Frontal cortex (tissue), 4 donors: ENCODE measurements around the gene RAB20. TPM values are rescaled to one million over a fixed set of nuclear protein-coding genes. Genes with fewer than 3 reads are reported as not detected.

Experiments
- DNase-seq, 2 donors: peaks; one replicate each; pipeline ENCODE4 v3.0.0; 2012; ENCODE audit warnings: low spot score in 2 of 2
- FAIRE-seq: peaks from 2 replicates; lab custom pipeline; 2012; peaks lifted over from hg19 to GRCh38; lab: Jason Lieb, UNC
- total RNA-seq: library from RNA; depleted of rRNA; stranded (reverse); fragments of >200 nt; gene quantifications from one replicate; pipeline ENCODE4 v1.2.3, GENCODE V29; 2014
- donor health status: control.
- donor health status: control.
- donor health status: control.

RAB20 gene
- total RNA-seq, 1 donor from 2014 or later: 2.0 TPM

DNA sequence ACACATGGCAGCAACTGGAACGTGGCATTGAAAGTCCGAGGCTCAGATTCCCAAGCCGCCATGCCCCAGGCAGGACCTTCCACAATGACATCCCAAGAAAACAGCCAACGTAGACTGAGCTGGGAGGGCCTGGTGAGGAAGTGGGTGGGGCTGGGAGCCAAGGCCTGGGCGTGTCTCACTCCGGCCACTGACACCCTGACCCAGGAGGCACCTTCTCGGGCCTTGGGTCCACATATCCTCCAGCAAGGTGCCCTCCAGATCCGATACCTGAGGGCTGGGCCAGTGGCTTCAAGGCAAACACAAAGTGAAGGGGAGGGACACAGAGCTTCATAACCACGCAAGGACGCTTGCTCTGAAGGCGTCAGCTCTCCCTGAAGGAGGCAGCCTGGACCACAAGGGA is 43.0 kb downstream of the RAB20 start:
- no peak for FAIRE-seq
- no peak for DNase-seq

DNA sequence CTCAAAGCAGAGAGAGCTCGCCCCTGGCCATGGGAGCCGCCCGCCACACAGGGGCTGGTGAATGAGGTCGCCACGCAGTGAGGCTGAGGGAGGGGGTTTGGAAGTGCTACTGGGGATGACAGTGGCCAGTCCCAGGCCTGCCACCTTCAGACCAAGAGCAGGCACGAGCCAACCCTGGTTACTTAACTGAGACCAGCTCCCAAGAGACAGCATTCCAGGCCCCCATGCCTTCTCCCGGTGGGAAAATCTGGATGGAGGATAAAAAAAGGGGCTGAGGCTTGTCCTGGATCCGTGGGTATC is 43.3 kb downstream of the RAB20 start:
- DNase-seq (no peak), FAIRE-seq (no peak)

DNA sequence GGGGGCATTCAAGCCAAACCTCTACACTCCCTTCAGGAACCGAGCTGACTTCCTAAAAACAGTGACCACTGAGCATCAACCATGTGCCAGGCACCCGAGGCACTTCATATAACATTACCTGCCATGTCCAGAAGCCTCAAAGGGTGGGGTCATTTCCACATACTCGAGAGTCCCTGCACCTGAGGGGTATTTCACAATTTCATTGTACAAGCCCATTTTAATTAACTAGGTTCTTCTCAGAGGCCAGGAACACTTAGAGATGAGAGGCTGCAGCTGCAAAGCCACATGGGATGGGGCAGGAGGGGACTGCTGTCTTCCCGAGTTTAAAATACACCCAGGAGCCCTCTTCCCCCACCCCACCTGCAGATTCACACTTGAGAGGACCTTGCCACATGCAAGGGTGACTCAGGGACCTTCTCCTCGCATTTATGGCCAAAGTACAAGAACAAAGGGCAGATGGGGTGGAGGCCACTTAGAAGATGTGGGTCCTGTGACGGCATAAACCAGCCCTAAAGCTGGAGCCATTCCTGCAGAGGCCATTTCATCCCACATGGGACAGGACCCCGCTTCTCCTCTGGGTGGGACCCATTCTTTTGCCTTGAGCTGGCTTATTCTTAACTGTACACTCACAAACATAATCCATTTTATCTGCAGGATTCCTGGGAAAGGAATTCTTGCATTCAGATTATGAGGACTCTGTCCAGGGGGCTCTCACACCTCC is 43.9 kb downstream of the RAB20 start:
- no peak for FAIRE-seq

DNA sequence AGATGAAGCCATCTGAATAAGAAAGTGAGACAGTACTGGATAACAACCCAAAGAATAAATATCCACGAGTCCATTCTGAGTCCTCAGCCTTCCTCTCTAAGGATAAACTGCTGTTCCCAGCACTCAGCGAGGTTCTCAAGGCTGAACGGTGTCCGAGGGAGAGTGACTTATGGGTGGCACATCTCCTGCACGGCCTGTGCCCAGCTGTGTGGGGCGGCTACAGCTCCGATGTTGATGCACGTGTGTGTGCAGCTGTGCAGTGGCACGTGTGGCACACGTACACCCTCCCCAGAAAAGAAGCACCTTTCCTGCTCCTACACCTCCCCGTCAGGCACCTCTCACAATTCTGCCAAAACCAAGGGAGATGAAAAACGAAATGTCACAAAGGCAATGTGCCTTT is 45.0 kb downstream of the RAB20 start:
- DNase-seq (no peak), FAIRE-seq (no peak)

More for the DNA sequence above, 43.9 kb downstream of the RAB20 start:
- no peak for DNase-seq

DNA sequence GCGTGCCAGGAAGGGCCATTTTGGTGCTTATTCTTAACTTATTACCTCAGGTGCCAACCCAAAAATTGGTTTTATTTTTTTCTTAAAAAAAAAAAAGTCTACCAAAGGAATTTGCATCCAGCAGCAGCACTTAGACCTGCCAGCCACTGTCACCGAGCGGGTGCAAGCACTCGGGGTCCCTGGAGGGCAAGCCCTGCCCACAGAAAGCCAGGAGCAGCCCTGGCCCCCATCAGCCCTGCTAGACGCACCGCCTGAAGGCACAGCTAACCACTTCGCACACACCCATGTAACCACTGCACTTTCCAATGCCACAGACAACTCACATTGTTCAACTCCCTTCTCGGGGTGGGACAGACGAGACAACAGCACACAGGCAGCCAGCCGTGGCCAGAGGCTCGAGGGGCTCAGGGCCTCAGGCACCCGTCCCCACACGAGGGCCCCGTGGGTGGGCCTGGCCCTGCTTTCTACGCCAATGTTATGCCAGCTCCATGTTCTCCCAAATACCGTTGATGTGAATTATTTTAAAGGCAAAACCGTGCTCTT is 49.3 kb downstream of the RAB20 start:
- DNase-seq: no peak
- no peak for FAIRE-seq

DNA sequence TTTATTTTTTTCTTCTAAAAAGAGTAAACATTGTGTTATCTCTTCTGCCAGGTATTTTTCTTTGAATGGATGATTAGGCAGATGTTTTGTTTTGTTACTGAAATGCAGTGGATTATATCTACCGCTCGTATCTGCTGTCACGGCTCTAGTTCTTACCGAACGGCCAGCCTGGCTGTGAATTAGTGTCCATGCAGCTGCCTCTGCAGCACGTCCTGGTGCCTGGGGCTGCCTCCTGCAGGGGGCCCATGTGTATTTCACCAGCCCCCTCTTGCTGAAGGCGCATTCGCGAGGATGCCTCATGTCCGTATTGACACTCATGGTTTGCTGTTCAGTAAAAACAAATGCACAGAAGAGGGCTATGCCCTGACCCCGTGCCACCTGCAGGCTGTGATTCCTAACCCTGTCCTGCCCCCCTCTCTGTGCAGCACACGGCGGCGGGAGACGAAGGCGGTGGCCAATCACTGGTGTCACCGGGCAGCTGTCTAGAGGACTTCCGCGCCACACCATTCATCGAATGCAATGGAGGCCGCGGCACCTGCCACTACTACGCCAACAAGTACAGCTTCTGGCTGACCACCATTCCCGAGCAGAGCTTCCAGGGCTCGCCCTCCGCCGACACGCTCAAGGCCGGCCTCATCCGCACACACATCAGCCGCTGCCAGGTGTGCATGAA is 49.9 kb downstream of the RAB20 start:
- no peak for FAIRE-seq
- DNase-seq: no peak

DNA sequence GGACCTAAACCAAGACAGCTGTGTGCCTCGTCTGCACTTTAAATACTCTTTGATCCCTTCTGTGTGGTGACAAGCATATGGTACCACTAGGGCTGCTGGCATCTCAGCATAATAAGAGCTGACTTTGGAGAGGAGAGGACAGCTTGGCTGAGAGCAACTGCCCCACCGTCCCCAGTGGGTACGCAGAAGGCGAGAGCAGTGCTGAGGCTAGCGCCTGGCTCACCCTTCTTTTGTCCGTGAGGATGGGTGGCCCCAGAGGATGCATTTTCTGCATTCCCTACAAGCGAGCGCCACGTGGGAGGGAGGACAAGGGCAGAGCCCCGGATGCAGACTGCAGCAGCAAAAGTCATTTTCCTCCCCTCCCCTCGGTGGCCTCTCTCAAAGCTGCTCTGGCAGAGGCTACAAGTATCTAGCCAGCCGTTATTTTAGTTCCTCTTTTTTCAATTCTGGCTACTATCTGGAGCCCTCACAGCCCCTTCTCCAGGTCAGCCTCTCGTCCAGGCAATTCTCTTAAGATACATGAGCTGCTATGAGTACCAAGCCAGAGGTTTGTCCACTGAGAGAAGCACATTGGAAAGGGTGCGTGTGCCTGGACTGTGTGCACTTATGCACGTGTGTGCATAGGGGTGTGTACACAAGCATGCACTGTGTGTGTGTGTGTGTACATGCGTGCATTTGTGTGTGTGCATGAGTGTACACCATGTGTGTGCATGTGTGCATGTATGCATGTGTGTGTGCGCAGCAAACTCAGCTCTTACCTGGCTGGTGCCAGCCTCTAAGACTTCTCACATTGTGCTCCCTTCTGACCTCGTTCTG is 51.3 kb downstream of the RAB20 start:
- FAIRE-seq (no peak), DNase-seq (no peak)

DNA sequence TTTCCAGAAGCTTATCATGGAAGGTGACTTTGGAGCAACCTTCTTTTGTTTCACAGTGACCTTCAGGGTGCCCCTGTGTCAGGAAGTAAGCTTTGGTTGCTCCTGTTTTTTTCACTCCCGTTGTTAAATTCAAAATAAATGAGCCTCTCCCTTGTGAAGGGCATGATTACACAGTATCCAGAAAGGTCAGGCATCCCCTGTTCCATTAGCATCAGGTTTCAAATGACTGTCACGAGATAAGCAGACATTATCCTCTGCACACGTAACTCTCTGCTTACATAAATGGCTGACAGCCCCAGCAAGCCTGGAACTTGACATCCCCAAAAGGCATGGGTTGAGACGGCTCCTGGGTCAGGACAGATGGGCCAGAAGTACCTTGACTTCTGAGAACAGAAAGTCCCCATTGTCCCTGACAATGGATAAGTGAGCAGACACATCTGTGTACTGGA is 52.0 kb downstream of the RAB20 start:
- DNase-seq: no peak
- FAIRE-seq: no peak

DNA sequence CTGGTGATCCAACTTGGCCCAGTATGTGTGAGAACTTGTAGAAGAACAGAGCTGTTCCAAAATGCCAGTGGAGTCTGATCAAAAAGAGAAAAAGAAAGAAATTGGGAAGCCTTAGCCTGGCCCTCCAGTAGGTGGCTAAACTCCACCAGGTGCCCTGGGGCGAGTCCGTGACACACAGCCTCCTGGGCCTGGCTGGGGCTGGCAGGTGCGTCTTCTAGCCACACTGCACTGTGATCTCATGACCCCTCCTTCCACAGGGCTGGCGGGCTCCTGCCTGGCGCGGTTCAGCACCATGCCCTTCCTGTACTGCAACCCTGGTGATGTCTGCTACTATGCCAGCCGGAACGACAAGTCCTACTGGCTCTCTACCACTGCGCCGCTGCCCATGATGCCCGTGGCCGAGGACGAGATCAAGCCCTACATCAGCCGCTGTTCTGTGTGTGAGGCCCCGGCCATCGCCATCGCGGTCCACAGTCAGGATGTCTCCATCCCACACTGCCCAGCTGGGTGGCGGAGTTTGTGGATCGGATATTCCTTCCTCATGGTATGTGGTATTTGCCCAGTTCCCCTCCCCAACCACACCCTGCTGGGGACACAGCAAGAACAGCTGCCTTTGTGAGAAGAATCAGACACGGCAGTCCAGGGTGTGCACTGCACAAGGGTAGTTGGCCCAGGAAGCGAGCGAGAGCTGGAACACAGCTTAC is 53.7 kb downstream of the RAB20 start:
- DNase-seq (no peak), FAIRE-seq (no peak)

DNA sequence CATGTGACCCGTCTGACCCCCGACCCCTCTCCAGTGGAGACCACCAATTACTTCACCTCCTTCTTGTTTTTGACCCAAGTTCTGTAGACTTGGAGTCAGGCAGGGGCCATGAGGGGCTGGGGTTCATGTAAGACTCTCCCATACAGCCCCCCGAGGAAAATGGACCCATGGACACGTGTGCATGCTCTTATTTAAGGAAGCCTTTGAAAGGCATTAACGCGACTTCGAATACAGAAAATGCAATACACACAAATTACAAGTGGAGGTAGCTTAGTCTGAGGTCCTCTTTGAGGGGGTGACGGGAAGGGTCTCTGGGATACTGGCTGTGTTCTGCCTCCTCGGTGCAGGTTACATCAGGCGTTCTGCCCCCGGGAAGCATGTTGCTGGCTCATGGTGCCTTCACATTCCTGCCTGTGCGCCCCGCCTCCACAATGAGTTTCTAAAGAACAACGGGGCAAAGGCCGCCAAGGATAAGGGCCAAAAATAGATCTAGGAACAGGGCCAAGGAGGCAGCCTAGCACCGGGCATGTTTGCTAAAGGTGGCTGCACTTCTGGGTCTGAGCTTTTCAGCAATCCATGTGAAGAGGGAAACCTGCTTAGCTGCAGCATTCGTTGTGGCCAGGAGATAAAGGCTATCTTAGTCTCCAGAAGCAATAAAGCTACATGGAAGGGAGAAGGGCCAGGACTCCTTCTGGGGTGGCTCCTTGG is 54.5 kb downstream of the RAB20 start:
- FAIRE-seq (no peak), DNase-seq (no peak)

DNA sequence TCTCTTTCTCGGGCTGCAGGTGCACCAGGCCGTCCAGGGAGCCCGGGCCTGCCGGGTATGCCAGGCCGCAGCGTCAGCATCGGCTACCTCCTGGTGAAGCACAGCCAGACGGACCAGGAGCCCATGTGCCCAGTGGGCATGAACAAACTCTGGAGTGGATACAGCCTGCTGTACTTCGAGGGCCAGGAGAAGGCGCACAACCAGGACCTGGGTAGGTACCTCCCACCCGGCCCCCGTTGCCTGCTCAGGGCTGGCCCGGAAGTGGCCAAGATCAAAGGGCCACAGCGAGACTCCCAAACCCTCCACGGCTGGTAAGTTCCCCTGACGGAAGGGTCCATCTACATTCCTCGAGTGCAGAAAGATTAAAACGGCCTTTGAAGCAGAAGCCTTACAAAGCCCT is 55.1 kb downstream of the RAB20 start:
- DNase-seq (no peak), FAIRE-seq (no peak)

DNA sequence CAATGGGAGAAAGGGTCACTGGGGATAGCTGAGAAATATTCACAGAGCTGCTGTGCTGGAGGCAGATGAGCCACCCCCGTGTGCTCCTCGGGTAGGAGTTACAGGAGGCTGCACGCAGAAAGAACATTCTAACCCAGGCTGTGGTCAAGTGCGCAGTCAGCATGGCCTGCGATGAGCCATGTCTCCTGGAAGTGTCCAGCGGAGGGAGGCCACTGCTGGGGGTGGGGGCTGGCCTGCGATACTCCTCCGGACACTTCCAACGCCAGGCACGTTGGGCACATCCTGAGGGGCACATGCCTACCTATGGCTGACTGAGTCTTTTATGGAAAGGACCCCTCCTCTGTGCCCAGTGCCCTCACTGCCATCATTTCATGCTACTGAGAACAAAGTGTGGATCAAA is 55.9 kb downstream of the RAB20 start:
- FAIRE-seq (no peak), DNase-seq (no peak)

DNA sequence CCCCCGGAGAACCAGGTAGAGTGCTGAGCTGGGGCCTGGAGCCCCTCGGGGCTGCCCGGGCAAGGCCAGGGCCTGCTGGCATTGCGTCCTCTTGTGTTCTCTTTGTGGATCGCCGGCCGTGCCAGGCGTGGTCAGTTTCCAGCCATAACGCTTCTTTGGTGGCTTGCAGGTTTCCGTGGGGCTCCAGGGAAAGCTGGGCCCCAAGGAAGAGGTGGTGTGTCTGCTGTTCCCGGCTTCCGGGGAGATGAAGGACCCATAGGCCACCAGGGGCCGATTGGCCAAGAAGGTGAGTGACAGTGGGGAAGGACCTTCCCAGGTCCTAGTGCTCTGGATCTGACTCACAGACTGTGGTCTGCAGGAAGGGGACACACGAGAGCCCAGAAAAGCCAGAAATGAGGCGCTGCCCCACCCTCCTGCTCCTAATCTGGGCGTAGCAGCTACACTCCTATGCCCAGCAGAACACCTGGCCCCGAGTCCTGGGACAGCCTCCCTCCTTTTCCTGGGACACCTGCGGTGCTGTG is 57.5 kb downstream of the RAB20 start:
- DNase-seq (no peak), FAIRE-seq (no peak)

DNA sequence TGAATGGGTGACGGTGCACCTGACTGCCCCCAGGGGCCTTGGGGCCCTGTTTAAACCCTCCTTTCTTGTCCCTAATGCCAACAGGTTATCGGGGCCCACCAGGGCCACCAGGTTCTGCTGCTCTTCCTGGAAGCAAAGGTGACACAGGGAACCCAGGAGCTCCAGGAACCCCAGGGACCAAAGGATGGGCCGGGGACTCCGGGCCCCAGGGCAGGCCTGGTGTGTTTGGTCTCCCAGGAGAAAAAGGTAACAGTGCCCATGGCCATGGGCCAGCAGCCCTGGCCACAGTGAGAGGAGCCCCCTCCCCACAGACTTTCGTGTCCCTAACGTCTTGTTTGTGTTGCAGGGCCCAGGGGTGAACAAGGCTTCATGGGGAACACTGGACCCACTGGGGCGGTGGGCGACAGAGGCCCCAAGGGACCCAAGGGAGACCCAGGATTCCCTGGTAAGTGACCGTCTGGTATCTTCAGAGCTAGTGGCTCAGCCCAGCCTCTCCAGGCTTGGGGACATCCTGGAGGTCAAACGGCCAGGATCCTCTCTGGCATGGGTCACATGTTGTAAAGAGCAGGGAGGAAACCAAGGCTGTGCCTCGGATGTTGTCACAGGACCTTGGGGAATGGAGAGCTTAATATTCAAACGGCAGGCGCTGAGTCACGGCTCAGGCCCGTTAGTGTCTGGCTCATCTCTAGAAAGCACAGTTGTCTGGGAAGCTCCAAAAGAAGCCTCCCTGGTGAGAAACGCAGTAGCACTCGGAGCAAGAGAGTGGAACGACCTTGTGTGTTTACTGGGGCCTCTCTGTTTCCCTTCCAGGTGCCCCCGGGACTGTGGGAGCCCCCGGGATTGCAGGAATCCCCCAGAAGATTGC is 58.3 kb downstream of the RAB20 start:
- DNase-seq (no peak), FAIRE-seq (no peak)

DNA sequence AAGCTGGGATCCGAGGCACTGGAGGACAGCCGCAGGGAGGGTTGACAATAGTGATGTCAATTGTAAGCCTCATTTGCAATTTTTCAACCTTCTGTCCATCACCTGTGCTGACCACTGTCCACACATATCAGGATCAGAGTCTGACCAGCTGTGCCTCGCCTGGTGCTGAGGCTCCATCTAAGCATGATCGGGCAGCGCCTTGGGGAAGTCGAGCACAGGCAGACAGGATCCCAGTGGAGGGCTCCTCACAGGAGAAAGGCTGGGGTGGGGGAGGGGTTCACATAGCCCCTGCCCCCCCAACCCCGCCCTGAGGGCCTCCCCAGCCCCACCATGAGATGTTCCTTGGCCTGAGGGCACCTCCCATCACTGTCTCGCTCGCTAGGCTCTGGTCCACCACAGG is 60.3 kb downstream of the RAB20 start:
- FAIRE-seq (no peak), DNase-seq (no peak)

DNA sequence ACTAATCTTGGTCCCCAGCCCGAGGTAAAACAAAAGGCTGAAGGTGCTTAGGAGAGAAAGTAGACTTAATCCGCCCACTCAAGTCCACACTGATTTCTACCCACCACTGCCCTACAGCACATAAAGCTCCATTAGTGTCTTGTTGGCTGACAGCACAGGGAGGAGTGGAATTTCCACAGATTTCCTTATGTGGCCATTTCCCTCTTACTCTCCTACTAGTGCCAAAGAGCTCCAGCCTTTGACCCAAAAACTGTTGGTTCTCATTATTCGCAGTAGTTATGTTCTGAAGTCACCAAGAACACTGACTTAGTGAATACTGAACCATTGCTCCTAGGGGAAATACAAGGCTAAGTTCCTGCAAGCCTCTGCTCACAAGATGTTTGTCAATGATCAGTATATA is 61.2 kb downstream of the RAB20 start:
- no peak for DNase-seq
- FAIRE-seq: no peak

DNA sequence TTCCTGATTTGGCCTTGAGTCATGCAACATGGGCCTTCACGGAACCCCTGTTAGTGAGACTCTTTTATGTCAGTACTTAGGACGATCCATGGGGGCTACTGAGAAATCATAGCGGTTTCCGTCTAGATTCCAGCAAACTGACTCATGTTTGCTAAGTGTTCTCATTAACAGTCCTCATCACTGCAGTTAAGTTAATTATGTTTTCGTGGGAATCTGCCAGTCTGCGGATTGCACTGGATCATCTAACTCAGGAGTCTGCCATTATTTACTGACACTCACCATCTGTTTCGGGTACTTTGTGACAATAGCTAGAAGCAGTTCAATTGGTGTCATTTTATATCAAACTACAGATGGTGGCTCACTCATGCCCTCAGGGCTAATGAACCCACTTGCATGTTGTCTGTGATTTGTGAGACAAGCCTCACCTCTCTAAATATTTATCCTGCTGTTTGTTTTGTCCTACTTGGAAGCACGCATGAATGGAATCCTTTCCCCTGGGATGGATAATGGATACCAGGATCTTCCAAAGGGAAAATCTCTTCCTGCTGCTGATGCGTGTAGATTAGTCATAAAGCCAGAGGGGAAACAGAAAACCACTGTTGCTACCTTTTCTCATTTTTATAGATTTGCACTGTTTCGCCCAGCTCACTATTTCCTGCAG is 61.8 kb downstream of the RAB20 start:
- FAIRE-seq (no peak), DNase-seq (no peak)

DNA sequence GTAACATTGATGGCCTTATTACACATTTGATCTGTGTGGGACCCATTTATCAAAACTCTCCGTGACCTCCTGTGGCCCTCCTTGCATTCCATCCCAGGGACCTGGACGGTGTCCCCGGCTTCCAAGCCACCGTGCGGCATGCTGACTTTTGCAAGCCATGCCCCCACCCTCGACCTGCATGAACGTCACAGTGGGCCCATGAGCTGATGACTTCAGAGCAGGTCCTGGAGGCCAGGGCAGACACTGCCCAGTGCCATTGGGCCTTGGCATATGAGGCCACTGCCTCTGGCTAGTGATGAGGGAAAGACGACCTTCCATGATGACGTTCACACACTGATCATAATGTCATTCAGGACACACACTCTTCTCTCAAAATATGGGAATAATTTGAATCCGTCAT is 62.8 kb downstream of the RAB20 start:
- FAIRE-seq: no peak
- DNase-seq: no peak
